GM06990 (cell line): Measurements from ENCODE around the gene LSP1.

Experiments
- DNase-seq: peaks from one replicate; pipeline ENCODE4 v3.0.0-alpha.2; 2011; ENCODE audit not compliant: insufficient read length; ENCODE audit errors: extremely low read depth
- H3K27me3 ChIP-seq: replicated peaks from 2 replicates; pipeline ENCODE4 v1.6.0; 2011; ENCODE audit warnings: low read length; ENCODE audit not compliant: control insufficient read depth, insufficient read depth
- H3K36me3 ChIP-seq: 2 replicates; pipeline ENCODE4 v1.5.1; 2011; ENCODE audit warnings: low read length; ENCODE audit not compliant: control insufficient read depth, insufficient read depth
- H3K4me3 ChIP-seq: replicated peaks from 2 replicates; pipeline ENCODE4 v1.5.1; 2011; ENCODE audit warnings: low read depth, mild to moderate bottlenecking, control low read depth, low read length
- CTCF ChIP-seq: IDR thresholded peaks from 2 replicates; pipeline ENCODE4 v1.5.1; 2011; ENCODE audit warnings: low read length, control low read depth, mild to moderate bottlenecking, inconsistent platforms; ENCODE audit not compliant: insufficient read depth, poor library complexity, severe bottlenecking

The LSP1 gene

GRCh38 chr11:1891831-1892115, 38.9 kb downstream of the LSP1 start, which contains the start of gene PRR33:
Gene PRR33, minus strand, starts transcription at chr11:1891895. Its CDS starts 1,311 bp downstream, at chr11:1890584.
- peaks cover 19% of the 10 kb centered on the region for H3K36me3 ChIP-seq
- no peak within 1 kb of the TSS for H3K4me3 ChIP-seq
- TF ChIP-seq CTCF, result no peak
- no peak for DNase-seq
- H3K27me3 ChIP-seq, result no peaks in the 10 kb centered on the region

GRCh38 chr11:1892116-1892515, 39.2 kb downstream of the LSP1 start:
- no peaks in the 10 kb centered on the region for H3K27me3 ChIP-seq
- H3K36me3 ChIP-seq, result peaks cover 19% of the 10 kb centered on the region
- no peak for TF ChIP-seq CTCF
- DNase-seq, result no peak
- no peak overlapping the region for H3K4me3 ChIP-seq

- Histone ChIP-seq H3K27me3 (no peaks in the 10 kb centered on the region; the same call in 1 of the 2 replicates), H3K36me3 (peaks cover 15% of the 10 kb centered on the region), H3K4me3 (no peak overlapping the region)
- no peak for DNase-seq
- TF ChIP-seq CTCF, result no peak
Measured at GRCh38 chr11:1892558-1892957, 39.7 kb downstream of the LSP1 start.

GRCh38 chr11:1893581-1894359, 40.9 kb downstream of the LSP1 start:
- Histone ChIP-seq H3K27me3 (no peaks in the 10 kb centered on the region; the same call in 1 of the 2 replicates), H3K4me3 (no peak overlapping the region), H3K36me3 (peaks cover 3% of the 10 kb centered on the region)
- TF ChIP-seq CTCF, result no peak
- DNase-seq, result no peak

GRCh38 chr11:1894759-1895158, 41.9 kb downstream of the LSP1 start:
- H3K4me3 ChIP-seq, result no peak overlapping the region
- peaks cover 1% of the 10 kb centered on the region; the same call in 1 of the 2 replicates for H3K36me3 ChIP-seq
- H3K27me3 ChIP-seq, result no peaks in the 10 kb centered on the region; the same call in 1 of the 2 replicates
- no peak for TF ChIP-seq CTCF
- no peak for DNase-seq

GRCh38 chr11:1896468-1896867, 43.6 kb downstream of the LSP1 start:
- TF ChIP-seq CTCF, result no peak

More at GRCh38 chr11:1896468-1896867, 43.6 kb downstream of the LSP1 start:
- DNase-seq, result no peak
- Histone ChIP-seq H3K36me3 (no peaks in the 10 kb centered on the region; the same call in 1 of the 2 replicates), H3K27me3 (no peaks in the 10 kb centered on the region; the same call in 1 of the 2 replicates), H3K4me3 (no peak overlapping the region)
